HepG2 (cell line): Measurements from ENCODE around the gene YIF1B. TPM values are rescaled to one million over a fixed set of nuclear protein-coding genes. Genes with fewer than 3 reads are reported as not detected.
A peak's percentile ranks its signal among the peaks of the same experiment; 100 is the strongest.

ENCODE experiments used
- ATAC-seq: fragments of 200-7000 bp; cut with Tn5 transposase; 3 replicates; pipeline ENCODE4 v1.9.1; 2020; ENCODE audit warnings: mild to moderate bottlenecking, moderate library complexity
- BruUV-seq: library from RNA; stranded (reverse); fragments of 400-500 nt; replicated peaks from 2 replicates; lab custom pipeline; 2021; lab: Mats Ljungman, UMichigan
- CTCF ChIA-PET: fragments of 300-600 bp; formaldehyde crosslinking; extraction: SDS; loops from one replicate; lab custom pipeline; 2021; ENCODE audit warnings: low total read pairs, inconsistent platforms, low intra/inter-chr PET ratio; lab: Yijun Ruan, JAX
- POLR2A ChIA-PET: fragments of 350-600 bp; sonication (Branson Sonifier 250); formaldehyde crosslinking; loops from one replicate; lab custom pipeline; 2020; ENCODE audit warnings: antibody characterized with exemption, inconsistent platforms; lab: Yijun Ruan, JAX
- DNase-seq: peaks from one replicate; pipeline ENCODE4 v3.0.0-alpha.2; 2015; ENCODE audit warnings: low spot score
- FAIRE-seq: peaks from 3 replicates; lab custom pipeline; 2011; peaks lifted over from hg19 to GRCh38; lab: Jason Lieb, UNC
- H2AFZ ChIP-seq: one replicate; pipeline ENCODE4 v1.6.1; 2011; ENCODE audit warnings: low read length, inconsistent platforms
- H3K27ac ChIP-seq: fragments of 300-600 bp; 3 replicates; pipeline ENCODE4 v1.8.0; 2011; ENCODE audit warnings: mixed run types, mild to moderate bottlenecking, mixed read lengths, low read length, inconsistent platforms; ENCODE audit not compliant: insufficient read depth; ENCODE audit errors: extremely low read length
- H3K27me3 ChIP-seq, 2 experiments: fragments of 200-600 bp in 1 of 2; 2 replicates in 1 of 2; 3 replicates in 1 of 2; pipeline versions ENCODE4 v1.6.0 to v1.8.0; 2011; ENCODE audit warnings: low read length in 2 of 2, mild to moderate bottlenecking in 2 of 2, moderate library complexity in 2 of 2, inconsistent platforms in 1 of 2; ENCODE audit not compliant: insufficient read depth in 2 of 2, control insufficient read depth in 1 of 2
- H3K36me3 ChIP-seq, 2 experiments: fragments of 200-600 bp in 1 of 2; replicated peaks in 1 of 2; 2 replicates in 1 of 2; 3 replicates in 1 of 2; pipeline versions ENCODE4 v1.5.1 to v1.8.0; 2011; ENCODE audit warnings: low read length in 2 of 2, inconsistent platforms in 1 of 2; ENCODE audit not compliant: insufficient read depth in 2 of 2, control insufficient read depth in 1 of 2
- H3K4me1 ChIP-seq: 2 replicates; pipeline ENCODE4 v1.5.1; 2012; ENCODE audit warnings: low read length, inconsistent platforms; ENCODE audit not compliant: insufficient read depth
- H3K4me2 ChIP-seq: 2 replicates; pipeline ENCODE4 v1.6.0; 2011; ENCODE audit warnings: low read depth, low read length, inconsistent platforms
- H3K4me3 ChIP-seq, 3 experiments: fragments of 200-600 bp in 1 of 3; sonication (generic), shearing (Covaris generic) in 1 of 3; replicated peaks in 1 of 3; 2 replicates each; pipeline ENCODE4 v1.5.1; 2011 to 2016; ENCODE audit warnings: low read length in 3 of 3, inconsistent platforms in 2 of 3, low read depth in 2 of 3, mild to moderate bottlenecking in 2 of 3, control low read depth in 1 of 3, mixed read lengths in 1 of 3; ENCODE audit not compliant: insufficient read depth in 1 of 3
- H3K79me2 ChIP-seq: one replicate; pipeline ENCODE4 v1.6.1; 2011; ENCODE audit warnings: low read length, inconsistent platforms; ENCODE audit not compliant: insufficient read depth
- H3K9ac ChIP-seq: 2 replicates; pipeline ENCODE4 v1.6.0; 2011; ENCODE audit warnings: mild to moderate bottlenecking, low read depth, low read length, inconsistent platforms; ENCODE audit not compliant: insufficient read depth
- H3K9me3 ChIP-seq: 2 replicates; pipeline ENCODE4 v1.5.1; 2012; ENCODE audit warnings: mild to moderate bottlenecking, low read length
- H4K20me1 ChIP-seq: 2 replicates; pipeline ENCODE4 v1.6.0; 2011; ENCODE audit warnings: inconsistent platforms, mild to moderate bottlenecking, low read length, moderate library complexity; ENCODE audit not compliant: insufficient read depth
- FOXO4 ChIP-seq: sonication (generic); formaldehyde crosslinking; conservative IDR thresholded peaks from 2 replicates; pipeline ENCODE4 v1.8.1; 2023; ENCODE audit warnings: missing genetic modification reagents
- PRDM10 ChIP-seq: sonication (generic); formaldehyde crosslinking; IDR thresholded peaks from 2 replicates; pipeline ENCODE4 v1.4.0; 2020; ENCODE audit warnings: low read depth, missing genetic modification reagents
- ZBTB44 ChIP-seq: sonication (generic); formaldehyde crosslinking; IDR thresholded peaks from 2 replicates; pipeline ENCODE4 v1.4.0; 2020; ENCODE audit warnings: missing genetic modification reagents
- ZNF597 ChIP-seq: sonication (generic); formaldehyde crosslinking; IDR thresholded peaks from 2 replicates; pipeline ENCODE4 v1.5.0; 2020; ENCODE audit warnings: missing genetic modification reagents
- WGBS: methylation state at CpG from one replicate; pipeline ENCODE4 v1.1.6; 2017; ENCODE audit warnings: low lambda C conversion rate; 5-methylcytosine and 5-hydroxymethylcytosine counted together
- in situ Hi-C: cut with HindIII; loops from 2 replicates; pipeline ENCODE4 v1.10.0; 2017; ENCODE audit warnings: low pct_unique_long_range_greater_than_20kb; ENCODE audit not compliant: extremely low pct_ligation_motif_present
- intact Hi-C: fragments of 100-400 bp; cut with micrococcal nuclease; formaldehyde crosslinking; loops from one replicate; pipeline ENCODE4 v1.10.0; 2022; ENCODE audit not compliant: unreplicated experiment
- polyA plus RNA-seq, 8 experiments: library from polyadenylated mRNA; depleted of rRNA in 3 of 8; stranded (reverse) in 7 of 8; unstranded in 1 of 8; fragments of >200 nt; fragmentation: Illumina TruSeq in 4 of 8; extraction: Trizol in 4 of 8; gene quantifications; 2 replicates each; pipeline versions ENCODE4 v1.2.1 to v1.2.3, GENCODE V29; 2011 to 2016; ENCODE audit warnings: low read depth in 4 of 8, missing spikeins in 1 of 8, mixed read lengths in 1 of 8; ENCODE audit not compliant: insufficient read depth in 1 of 8
- total RNA-seq, 5 experiments: library from RNA; depleted of rRNA; stranded (reverse); fragments of >200 nt; fragmentation: Illumina TruSeq; extraction: Trizol; gene quantifications; 2 replicates each; pipeline ENCODE4 v1.2.3, GENCODE V29; 2016; ENCODE audit warnings: low read depth in 1 of 5

The YIF1B gene
- total and polyA plus RNA-seq, 2 of the 13 experiments (the other 11 are each of a cell fraction or from before 2014, with no cell fraction given) = 41.4 to 85.2 TPM

GRCh38 chr19:38320969-38321339 lies 5.2 kb upstream of the YIF1B start:
- H3K36me3 ChIP-seq = no peaks in the 10 kb centered on the region
- no peak overlapping the region for H3K4me3 ChIP-seq
- no peak for ATAC-seq
- intact Hi-C loops (loop anchor here (5.0 kb wide), 1 partner anchor 69 kb away; no protein-coding TSS in a partner anchor), in situ Hi-C loops (no loop called here)
- H3K4me2 ChIP-seq = no peak overlapping the region
- ChIA-PET POLR2A (no interaction called here), CTCF (no interaction called here)
- H2AFZ ChIP-seq = no peak overlapping the region
- H4K20me1 ChIP-seq = no peaks in the 10 kb centered on the region
- H3K79me2 ChIP-seq = no peaks in the 10 kb centered on the region
- H3K27me3 ChIP-seq = peaks cover 8 to 52% of the 10 kb centered on the region in 2 experiments; a peak in 4 of 5 replicates
- no peaks in the 10 kb centered on the region for H3K9me3 ChIP-seq
- DNase-seq = no peak
- TF ChIP-seq FOXO4 (no peak), ZNF597 (CRISPR knock-in tag) (no peak)
- no peak overlapping the region for H3K9ac ChIP-seq
- peaks cover 15% of the 10 kb centered on the region for H3K4me1 ChIP-seq
- FAIRE-seq = no peak
- 48% methylated on average over 3 of the region's 3 CpGs for WGBS
- no TSS peak for BruUV-seq
- no peak overlapping the region for H3K27ac ChIP-seq

GRCh38 chr19:38319421-38320258 lies 3.9 kb upstream of the YIF1B start, which contains the start of gene KCNK6:
Gene KCNK6, plus strand, starts transcription at chr19:38319845. Its CDS starts 106 bp downstream, at chr19:38319951.
- H3K9ac ChIP-seq = no peak within 1 kb of the TSS
- POLR2A ChIA-PET = no interaction called here
- no TSS peak for BruUV-seq
- peaks cover 8 to 52% of the 10 kb centered on the region in 2 experiments; a peak in 4 of 5 replicates for H3K27me3 ChIP-seq
- no peaks in the 10 kb centered on the region for H3K9me3 ChIP-seq
- H3K4me2 ChIP-seq = peak within 1 kb of the TSS; percentile 62
- H3K4me1 ChIP-seq = peaks cover 23% of the 10 kb centered on the region
- FAIRE-seq = no peak
- peaks cover 4% of the 10 kb centered on the region for H3K79me2 ChIP-seq
- in situ Hi-C loops (no loop called here), intact Hi-C loops (loop anchor here (5.0 kb wide), 1 partner anchor 67 kb away; no protein-coding TSS in a partner anchor)
- H3K36me3 ChIP-seq = no peaks in the 10 kb centered on the region
- H2AFZ ChIP-seq = no peak within 1 kb of the TSS
- peak within 1 kb of the TSS; percentile 13 to 63 (median 31); a peak in 5 of 6 replicates for H3K4me3 ChIP-seq
- H3K27ac ChIP-seq = no peak within 1 kb of the TSS
- 26% methylated on average over 20 of the region's 76 CpGs for WGBS
- no peak for DNase-seq
- CTCF ChIA-PET = no interaction called here
- H4K20me1 ChIP-seq = no peaks in the 10 kb centered on the region
- ATAC-seq = peak; percentile 24
- TF ChIP-seq ZBTB44 (no peak), PRDM10 (CRISPR knock-in tag) (no peak)
